ENCODE results near the gene TAMALIN. TPM values are rescaled to one million over a fixed set of nuclear protein-coding genes. Genes with fewer than 3 reads are reported as not detected.

TAMALIN gene
- polyA plus RNA-seq, 1 donor from 2014 or later, result 6.1 TPM

DNA sequence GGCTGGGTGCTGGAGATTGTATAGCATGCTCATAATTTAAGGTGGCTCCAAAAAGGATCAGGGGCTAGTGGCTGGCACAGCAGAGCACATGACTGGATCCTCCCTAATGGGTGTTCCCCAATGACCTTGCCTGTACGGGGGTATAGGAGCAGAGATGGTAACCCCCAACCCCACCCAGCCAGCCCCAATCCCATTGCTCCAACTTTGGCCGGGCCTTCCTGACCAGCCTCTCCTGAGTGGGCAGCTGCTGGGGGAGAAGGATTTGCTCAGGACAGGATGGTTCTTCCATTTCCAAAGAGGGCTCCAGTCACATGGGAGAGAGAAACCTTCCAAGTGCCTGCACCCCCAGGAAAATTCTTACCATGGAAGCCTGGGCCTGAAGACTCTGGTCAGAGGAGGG, 29.2 kb downstream of the TAMALIN start:
- Histone ChIP-seq H2AFZ (ENCODE audit: low read depth, low read length) (no peak overlapping the region), H3K27ac (ENCODE audit: low read length) (no peak overlapping the region), H3K9ac (ENCODE audit: low read length) (no peak overlapping the region), H3F3A (ENCODE audit: insufficient read depth, low read length, poor library complexity, severe bottlenecking) (no peaks in the 10 kb centered on the region), H3K36me3 (ENCODE audit: insufficient read depth, low read length) (no peaks in the 10 kb centered on the region), H3K9me3 (ENCODE audit: low read length) (no peaks in the 10 kb centered on the region), H3K4me2 (ENCODE audit: low read length) (no peak overlapping the region), H3K9me2 (ENCODE audit: insufficient read depth, low read length) (no peaks in the 10 kb centered on the region), H3K4me3 (ENCODE audit: low read length) (no peak overlapping the region), H4K20me1 (ENCODE audit: insufficient read depth) (no peaks in the 10 kb centered on the region), H3K27me3 (ENCODE audit: insufficient read depth, low read depth, low read length) (no peaks in the 10 kb centered on the region), H3K79me2 (replicated peaks; ENCODE audit: insufficient read depth, low read length) (no peaks in the 10 kb centered on the region)
- TF ChIP-seq EZH2 (IDR thresholded peaks at IDR 0.05; ENCODE audit: borderline replicate concordance, insufficient read depth, low read length, poor library complexity, severe bottlenecking) (no peak), EP300 (conservative IDR thresholded peaks at IDR 0.05; ENCODE audit: poor library complexity, severe bottlenecking) (no peak)

DNA sequence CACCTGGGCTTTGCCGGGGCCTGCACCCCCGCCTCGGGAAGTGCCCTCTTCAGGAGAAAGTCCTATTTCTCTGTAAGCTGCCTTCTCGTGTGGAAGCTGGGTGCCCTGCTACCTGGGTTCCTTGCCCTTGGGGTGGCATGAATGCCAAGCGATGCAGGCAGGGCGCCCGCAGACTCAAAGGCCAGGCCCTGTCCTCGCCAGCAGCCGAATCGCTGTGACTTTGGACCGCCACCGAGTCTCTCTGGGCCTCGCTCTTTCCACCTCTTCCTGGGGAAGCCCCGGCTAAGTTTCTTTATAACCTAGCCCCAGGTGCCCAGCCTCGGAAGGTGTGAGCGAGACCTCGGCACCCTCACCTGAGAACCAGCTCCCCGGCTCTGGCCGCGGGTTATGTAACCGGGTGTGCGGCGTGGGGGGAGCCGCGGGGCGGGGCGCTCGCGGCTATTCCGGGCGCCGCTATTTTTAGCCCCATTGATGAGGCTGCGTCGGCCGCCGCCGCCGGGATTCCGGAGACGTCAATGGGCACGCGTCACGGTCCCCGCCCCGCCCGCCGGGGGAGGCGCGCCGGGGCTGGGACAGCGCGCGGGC, 29.9 kb downstream of the TAMALIN start:
- H3F3A ChIP-seq (ENCODE audit: insufficient read depth, low read length, poor library complexity, severe bottlenecking), result no peaks in the 10 kb centered on the region
- no peaks in the 10 kb centered on the region for H3K27me3 ChIP-seq (ENCODE audit: insufficient read depth, low read depth, low read length)
- no peaks in the 10 kb centered on the region for H3K9me3 ChIP-seq (ENCODE audit: low read length)
- no peak overlapping the region for H3K4me2 ChIP-seq (ENCODE audit: low read length)
- no peaks in the 10 kb centered on the region for H4K20me1 ChIP-seq (ENCODE audit: insufficient read depth)
- TF ChIP-seq SMC3 (conservative IDR thresholded peaks at IDR 0.05; ENCODE audit: poor library complexity) (no peak), MXI1 (conservative IDR thresholded peaks at IDR 0.05; ENCODE audit: poor library complexity, severe bottlenecking) (peak; percentile 21), TAF1 (IDR thresholded peaks at IDR 0.05; ENCODE audit: low read depth) (no peak), POLR2AphosphoS5 (IDR thresholded peaks at IDR 0.05) (no peak), EZH2 (IDR thresholded peaks at IDR 0.05; ENCODE audit: borderline replicate concordance, insufficient read depth, low read length, poor library complexity, severe bottlenecking) (no peak), RAD21 (conservative IDR thresholded peaks at IDR 0.05) (no peak), EP300 (conservative IDR thresholded peaks at IDR 0.05; ENCODE audit: poor library complexity, severe bottlenecking) (peak; percentile 41)
- TF ChIP-seq, protein P1, sequence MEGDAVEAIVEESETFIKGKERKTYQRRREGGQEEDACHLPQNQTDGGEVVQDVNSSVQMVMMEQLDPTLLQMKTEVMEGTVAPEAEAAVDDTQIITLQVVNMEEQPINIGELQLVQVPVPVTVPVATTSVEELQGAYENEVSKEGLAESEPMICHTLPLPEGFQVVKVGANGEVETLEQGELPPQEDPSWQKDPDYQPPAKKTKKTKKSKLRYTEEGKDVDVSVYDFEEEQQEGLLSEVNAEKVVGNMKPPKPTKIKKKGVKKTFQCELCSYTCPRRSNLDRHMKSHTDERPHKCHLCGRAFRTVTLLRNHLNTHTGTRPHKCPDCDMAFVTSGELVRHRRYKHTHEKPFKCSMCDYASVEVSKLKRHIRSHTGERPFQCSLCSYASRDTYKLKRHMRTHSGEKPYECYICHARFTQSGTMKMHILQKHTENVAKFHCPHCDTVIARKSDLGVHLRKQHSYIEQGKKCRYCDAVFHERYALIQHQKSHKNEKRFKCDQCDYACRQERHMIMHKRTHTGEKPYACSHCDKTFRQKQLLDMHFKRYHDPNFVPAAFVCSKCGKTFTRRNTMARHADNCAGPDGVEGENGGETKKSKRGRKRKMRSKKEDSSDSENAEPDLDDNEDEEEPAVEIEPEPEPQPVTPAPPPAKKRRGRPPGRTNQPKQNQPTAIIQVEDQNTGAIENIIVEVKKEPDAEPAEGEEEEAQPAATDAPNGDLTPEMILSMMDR (IDR thresholded peaks at IDR 0.05; ENCODE audit: poor library complexity, severe bottlenecking), result no peak
- TF ChIP-seq, protein P2, sequence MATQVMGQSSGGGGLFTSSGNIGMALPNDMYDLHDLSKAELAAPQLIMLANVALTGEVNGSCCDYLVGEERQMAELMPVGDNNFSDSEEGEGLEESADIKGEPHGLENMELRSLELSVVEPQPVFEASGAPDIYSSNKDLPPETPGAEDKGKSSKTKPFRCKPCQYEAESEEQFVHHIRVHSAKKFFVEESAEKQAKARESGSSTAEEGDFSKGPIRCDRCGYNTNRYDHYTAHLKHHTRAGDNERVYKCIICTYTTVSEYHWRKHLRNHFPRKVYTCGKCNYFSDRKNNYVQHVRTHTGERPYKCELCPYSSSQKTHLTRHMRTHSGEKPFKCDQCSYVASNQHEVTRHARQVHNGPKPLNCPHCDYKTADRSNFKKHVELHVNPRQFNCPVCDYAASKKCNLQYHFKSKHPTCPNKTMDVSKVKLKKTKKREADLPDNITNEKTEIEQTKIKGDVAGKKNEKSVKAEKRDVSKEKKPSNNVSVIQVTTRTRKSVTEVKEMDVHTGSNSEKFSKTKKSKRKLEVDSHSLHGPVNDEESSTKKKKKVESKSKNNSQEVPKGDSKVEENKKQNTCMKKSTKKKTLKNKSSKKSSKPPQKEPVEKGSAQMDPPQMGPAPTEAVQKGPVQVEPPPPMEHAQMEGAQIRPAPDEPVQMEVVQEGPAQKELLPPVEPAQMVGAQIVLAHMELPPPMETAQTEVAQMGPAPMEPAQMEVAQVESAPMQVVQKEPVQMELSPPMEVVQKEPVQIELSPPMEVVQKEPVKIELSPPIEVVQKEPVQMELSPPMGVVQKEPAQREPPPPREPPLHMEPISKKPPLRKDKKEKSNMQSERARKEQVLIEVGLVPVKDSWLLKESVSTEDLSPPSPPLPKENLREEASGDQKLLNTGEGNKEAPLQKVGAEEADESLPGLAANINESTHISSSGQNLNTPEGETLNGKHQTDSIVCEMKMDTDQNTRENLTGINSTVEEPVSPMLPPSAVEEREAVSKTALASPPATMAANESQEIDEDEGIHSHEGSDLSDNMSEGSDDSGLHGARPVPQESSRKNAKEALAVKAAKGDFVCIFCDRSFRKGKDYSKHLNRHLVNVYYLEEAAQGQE (IDR thresholded peaks at IDR 0.05; ENCODE audit: borderline replicate concordance), result no peak
- no peaks in the 10 kb centered on the region for H3K79me2 ChIP-seq (replicated peaks; ENCODE audit: insufficient read depth, low read length)
- no peak overlapping the region for H2AFZ ChIP-seq (ENCODE audit: low read depth, low read length)
- H3K4me3 ChIP-seq (ENCODE audit: low read length), result peak overlapping the region; percentile 62
- peak overlapping the region; percentile 90 for H3K9ac ChIP-seq (ENCODE audit: low read length)
- no peaks in the 10 kb centered on the region for H3K36me3 ChIP-seq (ENCODE audit: insufficient read depth, low read length)
- peak overlapping the region; percentile 47 for H3K27ac ChIP-seq (ENCODE audit: low read length)
- H3K9me2 ChIP-seq (ENCODE audit: insufficient read depth, low read length), result no peaks in the 10 kb centered on the region

All from neural cell (in vitro differentiated cells).